Endothelial cell of umbilical vein (primary cell): ENCODE measurements around the gene ALG8. TPM values are rescaled to one million over a fixed set of nuclear protein-coding genes. Genes with fewer than 3 reads are reported as not detected.
"Not testable (repeated sequence)": the region's sequence is repeated elsewhere in the genome, so short reads cannot be mapped to it uniquely, and the experiment has no call there.

Source experiments
- BruUV-seq: library from RNA; stranded (reverse); fragments of 400-500 nt; replicated peaks from 2 replicates; lab custom pipeline; 2021; lab: Mats Ljungman, UMichigan
- CTCF ChIA-PET: fragments of 300-600, 350-600 bp; sonication (Branson Sonifier 250); formaldehyde crosslinking; loops from one replicate; lab custom pipeline; 2021; ENCODE audit warnings: antibody characterized with exemption, inconsistent platforms; lab: Charles Lee
- POLR2A ChIA-PET: fragments of 300-600, 350-600 bp; sonication (Branson Sonifier 250); formaldehyde crosslinking; loops from one replicate; lab custom pipeline; 2021; ENCODE audit warnings: antibody characterized with exemption, inconsistent platforms; lab: Charles Lee
- DNase-seq: peaks from one replicate; pipeline ENCODE4 v3.0.0-alpha.2; 2011; ENCODE audit warnings: low read depth, low spot score
- FAIRE-seq: peaks from 2 replicates; lab custom pipeline; 2011; peaks lifted over from hg19 to GRCh38; lab: Jason Lieb, UNC
- H2AFZ ChIP-seq: 2 replicates; pipeline ENCODE4 v1.6.0; 2012; ENCODE audit warnings: low read depth, low read length, control low read depth, inconsistent platforms
- H3K27ac ChIP-seq: 2 replicates; pipeline ENCODE4 v1.5.1; 2011; ENCODE audit warnings: low read depth, mild to moderate bottlenecking, control low read depth, low read length, moderate library complexity; ENCODE audit not compliant: insufficient read depth
- H3K27me3 ChIP-seq, 2 experiments: 2 replicates each; pipeline versions ENCODE4 v1.6.0 to v1.6.1; 2011; ENCODE audit warnings: low read length in 2 of 2, mixed read lengths in 1 of 2; ENCODE audit not compliant: control insufficient read depth in 2 of 2, insufficient read depth in 2 of 2
- H3K36me3 ChIP-seq, 2 experiments: 2 replicates in 1 of 2; 3 replicates in 1 of 2; pipeline ENCODE4 v1.5.1; 2011; ENCODE audit warnings: low read length in 2 of 2, mild to moderate bottlenecking in 1 of 2, moderate library complexity in 1 of 2; ENCODE audit not compliant: control insufficient read depth in 2 of 2, insufficient read depth in 2 of 2; ENCODE audit errors: extremely low read depth in 1 of 2
- H3K4me1 ChIP-seq: 3 replicates; pipeline ENCODE4 v1.5.1; 2011; ENCODE audit warnings: mild to moderate bottlenecking, low read length; ENCODE audit not compliant: control insufficient read depth, insufficient read depth; ENCODE audit errors: extremely low read depth
- H3K4me2 ChIP-seq: 2 replicates; pipeline ENCODE4 v1.6.1; 2011; ENCODE audit warnings: low read length, control low read depth, mixed read lengths; ENCODE audit not compliant: insufficient read depth
- H3K4me3 ChIP-seq, 3 experiments: fragments of 200-600 bp in 1 of 3; sonication (generic), shearing (Covaris generic) in 1 of 3; replicated peaks in 1 of 3; 2 replicates each; pipeline ENCODE4 v1.5.1; 2011 to 2016; ENCODE audit warnings: control low read depth in 3 of 3, low read length in 3 of 3, mild to moderate bottlenecking in 2 of 3, inconsistent platforms in 1 of 3, low read depth in 1 of 3, moderate library complexity in 1 of 3; ENCODE audit not compliant: insufficient read depth in 1 of 3
- H3K79me2 ChIP-seq: 2 replicates; pipeline ENCODE4 v1.6.0; 2012; ENCODE audit warnings: low read length, inconsistent platforms; ENCODE audit not compliant: control insufficient read depth, insufficient read depth
- H3K9ac ChIP-seq: replicated peaks from 2 replicates; pipeline ENCODE3; 2011; ENCODE audit warnings: low read length, control low read depth; ENCODE audit not compliant: insufficient read depth; ENCODE audit errors: extremely low read depth
- H3K9me1 ChIP-seq: replicated peaks from 3 replicates; pipeline ENCODE4 v1.6.0; 2011; ENCODE audit warnings: mild to moderate bottlenecking, low read length; ENCODE audit not compliant: control insufficient read depth, insufficient read depth; ENCODE audit errors: extremely low read depth
- H3K9me3 ChIP-seq: replicated peaks from 2 replicates; pipeline ENCODE4 v1.5.1; 2012; ENCODE audit warnings: low read length, inconsistent platforms; ENCODE audit not compliant: control insufficient read depth, insufficient read depth
- H4K20me1 ChIP-seq: replicated peaks from 2 replicates; pipeline ENCODE3; 2011; ENCODE audit warnings: mild to moderate bottlenecking, low read length; ENCODE audit not compliant: control insufficient read depth, insufficient read depth; ENCODE audit errors: extremely low read depth
- CTCF ChIP-seq, 2 donors: IDR thresholded peaks; 1 replicate in 1 of 2; 2 replicates in 1 of 2; pipeline ENCODE4 v1.5.1; 2011; ENCODE audit warnings: low read length in 2 of 2, mild to moderate bottlenecking in 2 of 2, moderate library complexity in 2 of 2, control low read depth in 1 of 2, inconsistent platforms in 1 of 2, low read depth in 1 of 2; ENCODE audit not compliant: insufficient read depth in 1 of 2; ENCODE audit errors: extremely low read depth in 1 of 2
- POLR2A ChIP-seq: IDR thresholded peaks from 2 replicates; pipeline ENCODE4 v1.6.1; 2012; ENCODE audit warnings: low read depth, mild to moderate bottlenecking, control low read depth, low read length
- POLR2AphosphoS5 ChIP-seq: IDR thresholded peaks from 2 replicates; pipeline ENCODE4 v1.6.1; 2012; ENCODE audit warnings: low read depth, mild to moderate bottlenecking, control low read depth, low read length, moderate library complexity; ENCODE audit not compliant: insufficient read depth
- dilution Hi-C: fragments of 300-500 bp; cut with MboI; formaldehyde crosslinking; loops from one replicate; pipeline ENCODE4 v1.15.0; 2019; ENCODE audit warnings: low sequenced_read_pairs; ENCODE audit not compliant: extremely low pct_ligation_motif_present
- intact Hi-C: fragments of 100-400 bp; cut with micrococcal nuclease; formaldehyde crosslinking; loops from one replicate; pipeline ENCODE4 v1.10.0; 2022
- polyA plus RNA-seq, 4 experiments: library from polyadenylated mRNA; depleted of rRNA in 3 of 4; stranded (reverse) in 3 of 4; unstranded in 1 of 4; fragments of >200 nt; gene quantifications; 2 replicates each; pipeline versions ENCODE4 v1.2.1 to v1.2.3, GENCODE V29; 2011 to 2012; ENCODE audit warnings: missing spikeins in 1 of 4
- total RNA-seq: library from RNA; stranded (reverse); gene quantifications from 2 replicates; pipeline ENCODE4 v1.2.3, GENCODE V29; 2021

The ALG8 gene
- total and polyA plus RNA-seq, 2 donors (not counting 3 experiments of a cell fraction or from before 2014, with no cell fraction given) = 43.9 to 48.2 TPM

GRCh38 chr11:78078218-78079167 lies 60.9 kb downstream of the ALG8 start:
- H2AFZ ChIP-seq = peak overlapping the region; percentile 96
- no peaks in the 10 kb centered on the region for H3K9me3 ChIP-seq
- H4K20me1 ChIP-seq = no peaks in the 10 kb centered on the region
- H3K9ac ChIP-seq = peak overlapping the region; percentile 81
- H3K4me1 ChIP-seq = peaks cover 18% of the 10 kb centered on the region
- peaks cover 0 to 3% of the 10 kb centered on the region in 2 experiments for H3K36me3 ChIP-seq
- dilution Hi-C loops (no loop called here), intact Hi-C loops (loop anchor here (1.0 to 5.0 kb wide), 4 partner anchors 61 to 484 kb away; partner anchors contain the start of genes ALG8, GAB2, KCTD21 and USP35)
- peak overlapping the region; percentile 83 to 97 (median 94) for H3K4me3 ChIP-seq
- CTCF ChIA-PET = interaction anchor here (1.0 to 3.3 kb wide), 6 partner anchors 9 to 486 kb away, joined by 3 to 12 read pairs (median 4); partner anchors contain the start of gene INTS4
- no TSS peak for BruUV-seq
- TF ChIP-seq POLR2A (no peak), POLR2AphosphoS5 (no peak), CTCF (IDR thresholded peaks at IDR 0.05; ENCODE audit: extremely low read depth in 1 of 2, insufficient read depth in 1 of 2, low read depth in 1 of 2, low read length in 2 of 2) (no peak)
- peaks cover 56% of the 10 kb centered on the region for H3K79me2 ChIP-seq
- no peak for DNase-seq
- no peaks in the 10 kb centered on the region for H3K27me3 ChIP-seq
- FAIRE-seq = no peak
- H3K27ac ChIP-seq = peak overlapping the region; percentile 80
- no peaks in the 10 kb centered on the region for H3K9me1 ChIP-seq
- peak overlapping the region; percentile 94 for H3K4me2 ChIP-seq
- POLR2A ChIA-PET = interaction anchor here (0.6 to 1.0 kb wide), 3 partner anchors 74 to 349 kb away, joined by 3 read pairs; partner anchors contain the start of gene KCTD21

- dilution Hi-C loops, BruUV-seq, H3K27ac ChIP-seq, POLR2A ChIA-PET, H3K36me3 ChIP-seq, H4K20me1 ChIP-seq, H3K4me2 ChIP-seq, H2AFZ ChIP-seq, H3K9me1 ChIP-seq, H3K9me3 ChIP-seq, H3K9ac ChIP-seq, H3K4me3 ChIP-seq, H3K27me3 ChIP-seq, DNase-seq, FAIRE-seq: not testable (repeated sequence)
- H3K79me2 ChIP-seq = peaks cover 60% of the 10 kb centered on the region
- CTCF ChIA-PET = interaction anchor here (1.4 to 3.3 kb wide), 2 partner anchors 8 to 12 kb away, joined by 3 to 12 read pairs; no protein-coding TSS in a partner anchor
- intact Hi-C loops = loop anchor here (5.0 kb wide), 2 partner anchors 340 to 485 kb away; partner anchors contain the start of gene GAB2
- H3K4me1 ChIP-seq = peaks cover 19% of the 10 kb centered on the region
Observed at GRCh38 chr11:78077592-78077991, 61.8 kb downstream of the ALG8 start.
